GM19035 (cell line): ENCODE results near the gene CAPN13.

Source experiments
- ATAC-seq: cut with Tn5 transposase; IDR thresholded peaks from one replicate; pipeline ENCODE4 v1.9.1; 2021; ENCODE audit not compliant: unreplicated experiment

Gene CAPN13

DNA sequence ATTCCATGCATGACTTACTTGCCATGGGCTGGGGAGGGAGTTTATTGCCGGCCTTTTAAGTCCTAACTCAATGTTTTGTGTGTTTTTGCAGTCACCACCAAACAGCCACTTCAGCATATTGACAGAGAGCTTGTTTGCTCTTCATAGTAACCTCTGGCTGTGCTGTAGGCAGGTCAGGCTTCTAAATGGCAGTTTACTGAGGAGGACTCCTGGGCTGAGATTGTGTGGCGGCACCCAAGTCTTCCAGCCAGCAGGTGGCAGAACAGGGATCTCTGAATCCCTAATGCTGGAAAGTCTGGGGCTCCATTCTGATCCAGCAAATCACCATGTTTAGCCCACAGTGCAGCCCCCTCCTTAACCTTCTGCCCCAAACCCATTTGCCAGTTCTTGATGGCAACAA, 121.2 kb downstream of the CAPN13 start:
- no peak for ATAC-seq

DNA sequence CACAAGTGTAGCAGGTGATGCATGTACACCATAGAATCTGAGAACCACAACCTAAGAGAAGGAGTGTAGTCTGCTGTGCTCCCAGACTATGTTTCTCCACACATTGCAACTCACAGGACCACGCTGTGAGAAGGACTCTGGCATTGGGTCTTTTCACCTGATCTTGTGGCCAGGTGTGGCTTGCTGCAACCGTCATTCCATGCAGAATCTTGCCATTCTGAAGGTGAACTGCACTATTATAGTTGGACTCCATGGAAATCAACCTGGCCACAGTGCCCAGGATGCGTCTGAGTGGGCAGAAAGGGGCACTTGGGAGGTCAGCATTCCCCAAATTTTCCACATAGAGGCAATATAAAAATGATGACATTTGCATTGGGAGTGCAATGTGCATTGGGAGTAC, 122.2 kb downstream of the CAPN13 start:
- no peak for ATAC-seq

DNA sequence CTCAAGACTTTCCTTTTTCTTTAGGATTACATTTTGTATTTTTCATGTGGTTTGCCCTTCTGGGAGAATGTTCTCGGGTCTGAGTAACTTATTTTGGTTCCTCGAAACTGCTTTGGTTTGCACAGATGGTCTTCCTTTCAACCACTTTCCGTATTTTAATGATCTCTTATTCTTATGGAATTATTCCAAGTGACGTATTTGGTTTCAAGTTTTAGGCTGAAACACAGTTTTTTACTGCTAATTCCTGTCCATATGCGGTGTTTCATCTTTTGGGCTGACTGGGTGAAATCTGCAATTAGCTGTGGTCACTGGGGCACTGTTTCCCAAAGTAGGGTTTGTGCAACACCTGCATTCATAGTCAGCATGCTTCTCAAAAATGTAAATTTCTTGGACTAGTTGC, 122.7 kb downstream of the CAPN13 start:
- ATAC-seq, result no peak

DNA sequence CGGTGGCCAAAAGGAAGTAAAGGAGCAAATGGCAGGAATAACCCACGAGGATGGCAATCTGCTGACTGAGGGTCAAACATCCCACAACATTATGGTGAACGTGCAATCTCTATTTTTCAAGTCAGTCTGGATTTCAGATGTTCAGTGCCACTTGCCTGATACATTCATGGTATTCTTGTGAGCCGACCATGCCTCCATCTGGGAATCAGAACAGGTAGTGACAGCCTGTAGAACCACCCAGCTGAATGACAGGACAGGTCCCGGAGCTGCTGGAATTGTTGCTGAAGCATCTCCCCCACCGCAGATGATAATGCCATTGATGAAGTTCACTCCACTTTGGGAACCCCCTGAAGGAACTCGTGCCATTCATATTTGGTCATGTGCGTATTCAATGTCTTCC, 123.2 kb downstream of the CAPN13 start:
- ATAC-seq, result no peak

DNA sequence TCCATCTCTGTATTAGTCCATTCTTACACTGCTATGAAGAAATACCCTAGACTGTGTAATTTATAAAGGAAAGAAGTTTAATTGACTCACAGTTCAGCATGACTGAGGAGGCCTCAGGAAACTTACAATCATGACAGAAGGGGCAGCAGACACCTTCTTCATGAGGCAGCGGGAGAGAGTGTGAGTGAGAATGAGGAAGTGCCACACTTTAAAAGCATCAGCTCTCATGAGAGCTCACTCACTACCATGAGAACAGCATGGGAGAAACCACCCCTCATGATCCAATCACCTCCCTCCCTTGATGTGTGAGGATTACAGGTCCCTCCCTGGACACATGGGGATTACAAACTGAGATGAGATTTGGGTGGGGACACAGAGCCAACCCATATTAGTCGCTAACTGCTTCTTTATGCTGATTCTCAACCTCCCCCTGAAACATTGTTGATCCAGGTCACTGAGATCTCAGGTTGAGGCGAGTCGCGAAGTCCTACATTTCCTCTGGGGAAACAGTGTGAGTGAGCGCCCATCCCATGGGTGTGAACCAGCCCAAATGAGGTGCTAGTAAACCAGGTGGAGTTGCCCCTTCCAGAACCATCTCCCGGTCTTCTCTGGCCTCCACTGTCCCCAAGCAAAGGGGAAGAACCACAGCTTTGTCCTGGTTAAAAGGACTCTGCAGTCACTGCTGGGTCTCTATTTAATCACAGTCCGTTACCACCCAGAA, 123.8 kb downstream of the CAPN13 start:
- ATAC-seq, result no peak

DNA sequence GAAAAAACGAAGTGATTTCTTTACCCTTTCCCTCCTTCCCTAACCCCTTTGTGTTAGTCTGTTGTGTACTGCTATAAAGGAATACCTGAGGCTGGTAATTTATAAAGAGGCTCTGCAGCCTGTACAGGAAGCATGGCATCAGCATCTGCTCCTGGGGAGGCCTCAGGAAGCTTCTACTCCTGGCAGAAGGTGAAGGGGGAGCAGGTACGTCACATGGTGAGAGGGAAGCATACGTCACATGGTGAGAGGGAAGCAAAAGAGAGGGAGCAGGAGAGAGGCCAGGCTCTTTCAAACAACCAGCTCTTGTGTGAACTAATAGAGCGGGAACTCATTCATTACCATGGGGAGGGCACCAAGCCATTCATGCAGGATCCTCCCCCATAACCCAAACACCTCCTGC, 126.2 kb downstream of the CAPN13 start:
- no peak for ATAC-seq

DNA sequence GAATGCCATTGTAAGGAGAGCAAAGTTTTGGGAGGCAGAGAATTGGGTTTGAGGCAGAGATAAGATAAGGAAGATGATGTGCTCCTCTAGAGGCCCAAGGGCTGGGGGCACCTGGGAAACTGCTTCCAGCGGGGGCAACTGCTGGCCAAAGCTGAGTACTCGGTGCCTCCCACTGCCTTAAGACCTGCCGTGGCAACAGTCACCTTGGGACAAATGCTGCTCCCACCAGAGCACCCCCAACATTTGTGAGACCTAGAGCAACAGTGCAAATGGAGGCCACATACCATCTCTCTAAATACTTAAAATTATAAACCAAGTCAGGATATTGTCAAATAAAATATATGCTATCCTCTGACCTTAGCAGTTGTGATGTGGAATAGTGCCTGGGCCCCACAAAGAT, 127.1 kb downstream of the CAPN13 start:
- ATAC-seq, result no peak

DNA sequence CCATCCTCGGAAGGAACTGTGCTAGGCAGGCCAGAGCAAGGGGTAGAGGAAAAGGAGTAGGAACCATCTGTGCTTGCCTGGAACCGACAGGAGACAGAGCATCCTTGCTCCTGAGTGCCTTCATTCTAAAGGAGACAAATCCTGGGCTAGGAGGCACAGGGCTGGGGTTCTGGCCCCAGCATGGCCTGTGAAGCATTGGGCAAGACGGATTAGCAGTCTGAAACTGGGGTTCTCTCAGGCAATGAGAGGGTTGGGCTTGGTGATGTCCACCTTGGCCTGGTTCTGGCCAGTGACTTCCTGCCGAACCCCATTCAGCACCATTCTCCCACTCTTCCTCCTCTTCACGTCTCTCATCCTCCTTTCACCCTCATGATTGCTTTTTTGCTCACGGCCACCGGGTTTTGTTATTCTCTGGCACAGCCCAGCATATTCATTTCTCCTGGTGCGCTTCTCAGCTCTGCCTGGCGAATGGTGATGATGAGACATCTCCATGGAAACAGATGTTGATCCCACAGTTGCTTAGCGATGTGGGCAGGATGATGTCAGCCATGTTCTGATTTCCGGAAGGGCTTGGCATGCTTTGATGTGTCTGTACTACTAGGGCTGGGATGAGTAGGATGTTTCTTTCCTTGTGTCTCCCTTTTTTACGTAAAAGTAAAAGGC, 127.7 kb downstream of the CAPN13 start:
- no peak for ATAC-seq

DNA sequence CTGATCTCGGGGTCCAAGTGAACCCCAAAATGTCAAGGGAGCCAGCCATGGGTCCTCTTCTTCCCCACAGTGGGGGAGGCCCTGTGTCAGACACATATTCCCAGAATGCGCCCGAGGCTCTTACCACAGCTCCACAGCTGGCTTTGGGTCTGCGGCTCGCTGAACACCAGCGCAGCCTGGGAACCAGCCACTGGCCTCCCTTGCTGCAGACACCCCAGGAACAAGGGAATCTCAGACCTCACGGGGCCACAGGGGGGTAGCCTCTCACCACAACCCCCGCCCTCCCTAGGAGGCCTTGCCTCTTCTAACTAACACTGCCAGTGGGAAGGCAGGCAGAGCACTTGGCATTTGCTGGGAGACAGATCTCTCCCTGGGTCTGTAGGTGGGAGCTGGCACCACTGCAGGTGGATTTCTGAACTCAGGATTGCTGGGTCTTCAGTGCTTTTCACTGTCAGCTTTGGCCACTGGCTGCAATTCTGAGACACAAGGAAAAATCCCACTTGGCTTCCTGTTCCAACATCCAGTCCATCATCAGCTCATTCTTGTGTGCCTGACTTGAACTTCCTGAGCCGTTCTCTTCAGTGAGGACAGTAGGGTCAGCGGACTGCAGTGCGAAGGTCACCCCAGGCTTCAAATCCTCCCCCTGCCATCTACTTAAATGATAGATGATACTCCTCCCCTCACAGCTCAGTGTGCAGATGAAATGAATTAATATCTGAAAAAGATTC, 128.7 kb downstream of the CAPN13 start:
- no peak for ATAC-seq

DNA sequence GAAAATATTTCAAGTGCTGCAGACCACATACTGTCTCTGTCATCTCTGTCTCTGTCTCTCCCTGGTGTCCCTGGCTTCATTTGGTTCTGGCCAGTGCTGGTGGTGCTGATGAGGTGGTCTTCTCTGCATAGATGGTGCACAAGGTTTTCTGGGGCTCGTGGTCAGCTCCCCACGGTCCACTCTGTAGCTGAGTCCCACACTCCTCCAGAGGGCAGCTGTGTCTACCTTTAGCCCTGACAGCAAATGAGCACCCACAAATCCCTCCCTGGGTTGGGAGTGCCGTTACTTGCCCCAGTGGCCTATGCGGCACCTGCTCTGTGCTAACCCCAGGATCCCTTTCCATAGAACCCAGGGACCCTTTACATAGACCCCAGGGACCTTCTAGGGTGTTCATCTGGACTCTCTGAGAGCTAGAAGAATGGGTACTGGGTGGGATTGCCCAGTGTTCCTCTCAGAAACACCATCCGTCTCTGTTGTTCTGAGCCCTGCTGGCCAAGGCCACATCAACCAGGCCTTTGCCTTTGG, 129.3 kb downstream of the CAPN13 start:
- ATAC-seq, result no peak

DNA sequence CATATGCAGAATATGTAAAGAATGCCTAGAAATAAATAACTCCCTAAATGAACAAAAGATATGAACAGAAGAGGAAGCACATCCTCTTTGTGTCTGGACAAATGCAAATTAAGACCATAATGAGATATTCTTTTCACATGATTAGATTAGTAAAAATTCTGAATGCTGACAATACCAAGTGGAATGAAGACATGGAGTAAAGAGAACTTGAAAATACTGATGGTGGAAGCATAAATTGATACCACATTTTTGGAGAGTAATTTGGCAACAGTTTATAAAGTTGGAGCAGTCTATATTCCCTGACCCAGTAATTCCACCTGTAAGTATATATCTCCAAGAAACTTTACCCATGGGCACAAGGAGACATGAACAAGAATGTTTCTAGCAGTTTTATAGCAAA, 130.0 kb downstream of the CAPN13 start:
- no peak for ATAC-seq

DNA sequence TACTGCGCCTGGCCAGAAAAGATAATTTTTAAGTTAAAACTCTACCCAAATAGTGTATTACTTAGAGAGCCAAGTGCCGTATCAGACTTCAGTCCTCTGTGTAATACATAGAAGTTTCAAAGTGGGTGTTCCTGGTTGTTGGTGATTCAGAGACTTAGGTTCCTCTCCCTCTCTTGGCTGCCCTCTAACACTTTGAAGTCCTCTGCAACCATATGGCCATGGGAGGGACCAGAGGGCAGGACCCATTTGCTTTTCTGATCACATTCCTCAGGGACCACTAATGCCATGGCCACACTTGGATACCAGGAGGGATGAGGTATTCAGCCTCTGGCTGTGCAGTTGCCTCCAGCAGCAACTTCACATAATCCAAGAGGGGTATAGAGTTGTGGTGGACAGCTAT, 131.5 kb downstream of the CAPN13 start:
- no peak for ATAC-seq

DNA sequence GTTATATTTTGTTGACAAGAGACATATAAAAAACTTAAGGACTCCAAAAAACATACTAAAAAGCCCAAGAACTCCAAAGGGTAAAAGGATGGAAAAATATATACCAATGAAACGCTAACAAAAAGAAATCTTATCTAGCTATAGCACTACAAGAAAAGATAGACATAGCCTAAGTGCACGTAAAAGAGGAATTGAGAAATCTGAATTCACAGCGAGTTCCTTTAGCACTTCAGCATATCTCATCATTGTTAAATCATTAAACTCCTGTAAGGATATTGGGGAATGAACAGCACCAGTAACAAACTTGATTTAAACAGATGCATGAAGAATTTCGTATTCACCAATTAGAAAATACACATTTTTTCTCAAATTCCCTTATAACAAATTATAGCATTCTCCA, 134.1 kb downstream of the CAPN13 start:
- no peak for ATAC-seq
